GM13976 (cell line): Measurements from ENCODE around the gene TUBGCP6.

Source experiments
- DNase-seq: peaks from one replicate; pipeline ENCODE4 v3.0.0; 2012; ENCODE audit warnings: low spot score
- in situ Hi-C: fragments of 300-500 bp; cut with MboI; formaldehyde crosslinking; loops from one replicate; pipeline ENCODE4 v1.12.0; 2022; ENCODE audit warnings: low sequenced_read_pairs, mixed read lengths, inconsistent platforms; ENCODE audit not compliant: unreplicated experiment
- TF ChIP-seq, protein P1 (sequence below): IDR thresholded peaks from 2 replicates; pipeline ENCODE4 v1.5.1; 2012; ENCODE audit warnings: borderline replicate concordance, mild to moderate bottlenecking; ENCODE audit not compliant: insufficient read depth; ENCODE audit errors: extremely low read depth, missing control alignments, control extremely low read depth

Gene TUBGCP6

DNA sequence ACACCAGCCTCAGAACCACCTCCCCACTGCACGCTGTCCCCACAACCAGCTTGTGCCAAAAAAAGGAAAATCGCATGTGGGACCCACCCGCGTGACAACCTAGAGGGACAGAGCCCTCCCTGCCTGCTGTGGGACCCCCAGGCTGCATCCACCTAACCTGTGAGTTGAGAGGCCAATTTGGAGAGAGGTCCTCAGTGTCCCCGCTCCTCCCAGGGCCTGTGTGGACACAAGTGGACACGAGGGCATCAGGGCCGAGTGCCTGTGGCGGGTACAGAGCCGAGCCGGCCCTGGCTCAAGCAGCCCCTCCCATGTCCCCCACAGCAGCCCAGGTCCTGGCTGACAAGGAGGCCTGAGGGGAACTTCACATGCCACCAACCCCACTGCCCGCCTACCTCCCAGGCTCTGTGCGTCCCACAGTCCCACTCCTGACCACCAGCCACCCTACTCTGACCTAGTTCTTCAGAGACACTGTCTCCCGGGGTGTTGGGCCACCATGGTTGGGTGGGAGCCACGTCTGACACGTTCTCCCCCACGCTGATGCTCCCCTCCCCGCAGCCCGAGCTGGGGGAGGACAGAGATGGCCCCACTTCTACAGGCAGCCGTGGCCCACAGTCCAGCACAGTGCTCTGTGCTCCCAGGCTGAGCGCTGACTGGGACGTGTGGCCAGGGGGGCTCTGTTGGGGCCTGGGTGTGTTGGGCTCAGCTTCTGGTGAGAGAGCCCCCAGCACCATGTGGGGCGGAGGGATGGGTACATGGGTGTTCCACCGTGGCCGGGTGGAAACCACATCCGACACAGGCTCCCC, 24.8 kb downstream of the TUBGCP6 start:
- TF ChIP-seq, protein P1, sequence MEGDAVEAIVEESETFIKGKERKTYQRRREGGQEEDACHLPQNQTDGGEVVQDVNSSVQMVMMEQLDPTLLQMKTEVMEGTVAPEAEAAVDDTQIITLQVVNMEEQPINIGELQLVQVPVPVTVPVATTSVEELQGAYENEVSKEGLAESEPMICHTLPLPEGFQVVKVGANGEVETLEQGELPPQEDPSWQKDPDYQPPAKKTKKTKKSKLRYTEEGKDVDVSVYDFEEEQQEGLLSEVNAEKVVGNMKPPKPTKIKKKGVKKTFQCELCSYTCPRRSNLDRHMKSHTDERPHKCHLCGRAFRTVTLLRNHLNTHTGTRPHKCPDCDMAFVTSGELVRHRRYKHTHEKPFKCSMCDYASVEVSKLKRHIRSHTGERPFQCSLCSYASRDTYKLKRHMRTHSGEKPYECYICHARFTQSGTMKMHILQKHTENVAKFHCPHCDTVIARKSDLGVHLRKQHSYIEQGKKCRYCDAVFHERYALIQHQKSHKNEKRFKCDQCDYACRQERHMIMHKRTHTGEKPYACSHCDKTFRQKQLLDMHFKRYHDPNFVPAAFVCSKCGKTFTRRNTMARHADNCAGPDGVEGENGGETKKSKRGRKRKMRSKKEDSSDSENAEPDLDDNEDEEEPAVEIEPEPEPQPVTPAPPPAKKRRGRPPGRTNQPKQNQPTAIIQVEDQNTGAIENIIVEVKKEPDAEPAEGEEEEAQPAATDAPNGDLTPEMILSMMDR, result no peak
- no peak for DNase-seq
- in situ Hi-C loops, result no loop called here

GRCh38 chr22:50218996-50219727, 25.7 kb downstream of the TUBGCP6 start:
- in situ Hi-C loops, result no loop called here
- TF ChIP-seq, protein P1, result no peak
- DNase-seq, result no peak

DNA sequence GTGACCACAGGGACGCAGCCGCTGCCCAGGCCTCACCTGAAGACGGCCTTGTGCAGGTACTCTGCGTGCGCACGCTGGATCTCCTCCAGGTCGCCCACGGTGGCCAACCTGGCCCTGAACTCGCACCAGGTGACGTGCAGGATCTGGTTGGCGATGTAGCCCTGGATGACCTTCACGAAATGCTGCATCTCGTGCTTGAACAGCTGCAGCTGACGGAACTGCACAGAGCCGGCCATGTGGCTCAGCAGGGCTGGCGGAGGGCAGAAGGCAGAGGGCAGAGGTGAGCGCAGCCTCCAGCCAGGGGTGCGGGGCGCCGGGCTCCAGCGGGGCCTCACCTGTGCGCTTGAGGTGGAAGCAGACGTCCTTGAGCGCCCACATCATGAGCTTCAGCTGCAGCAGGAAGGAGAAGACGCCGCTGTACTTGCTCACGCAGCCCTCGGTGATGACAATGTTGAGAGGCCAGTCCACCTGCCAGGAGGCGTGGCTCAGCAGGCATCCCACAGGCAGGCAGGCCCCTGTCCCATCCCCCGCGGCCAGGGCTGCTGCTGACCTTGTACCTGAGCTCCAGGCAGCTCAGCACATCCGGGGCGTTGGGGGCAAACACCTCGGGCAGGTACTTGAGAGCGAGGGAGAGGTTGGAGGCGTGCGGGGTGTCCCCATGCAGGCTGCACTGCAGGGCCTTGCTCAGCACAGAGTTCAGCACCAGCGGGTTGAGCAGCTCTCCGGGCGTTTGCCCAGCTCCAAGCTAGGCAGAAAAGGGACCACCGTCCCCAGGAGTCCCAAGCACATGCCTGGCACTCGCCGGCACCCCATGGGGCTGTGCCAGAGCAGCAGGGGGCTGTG, 26.4 kb downstream of the TUBGCP6 start:
- in situ Hi-C loops, result no loop called here
- no peak for DNase-seq
- TF ChIP-seq, protein P1, result no peak

DNA sequence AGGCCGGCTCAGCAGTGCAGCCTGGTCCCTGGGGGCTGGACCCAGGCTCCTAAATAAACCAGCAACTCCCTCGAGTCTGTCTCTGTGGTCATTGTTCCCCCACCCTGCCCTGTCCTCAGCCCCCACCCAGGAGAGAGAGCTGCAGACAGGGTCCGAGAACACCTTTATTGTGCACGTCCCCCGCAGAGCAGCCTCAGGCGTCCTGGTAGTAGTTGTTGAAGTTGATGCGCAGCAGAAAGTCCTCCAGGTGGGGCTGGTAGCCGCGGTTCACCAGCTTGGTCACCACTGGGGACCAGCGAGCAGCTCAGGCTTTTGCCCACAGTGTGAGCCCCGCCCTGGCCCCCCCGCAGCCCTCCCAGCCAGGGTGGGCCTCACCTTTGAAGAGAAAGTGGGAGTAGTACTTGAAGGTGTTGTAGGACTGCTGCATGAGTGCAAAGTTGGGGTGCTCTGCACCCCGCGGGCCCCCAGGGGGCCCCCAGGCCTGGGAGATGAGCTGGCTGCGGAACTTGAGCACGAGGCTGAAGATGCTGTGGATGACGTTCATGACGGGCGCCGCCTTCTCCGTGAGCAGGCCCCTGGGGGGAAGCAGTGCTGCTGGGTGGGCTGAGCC, 27.2 kb downstream of the TUBGCP6 start:
- no peak for DNase-seq
- TF ChIP-seq, protein P1, result no peak
- in situ Hi-C loops, result no loop called here

DNA sequence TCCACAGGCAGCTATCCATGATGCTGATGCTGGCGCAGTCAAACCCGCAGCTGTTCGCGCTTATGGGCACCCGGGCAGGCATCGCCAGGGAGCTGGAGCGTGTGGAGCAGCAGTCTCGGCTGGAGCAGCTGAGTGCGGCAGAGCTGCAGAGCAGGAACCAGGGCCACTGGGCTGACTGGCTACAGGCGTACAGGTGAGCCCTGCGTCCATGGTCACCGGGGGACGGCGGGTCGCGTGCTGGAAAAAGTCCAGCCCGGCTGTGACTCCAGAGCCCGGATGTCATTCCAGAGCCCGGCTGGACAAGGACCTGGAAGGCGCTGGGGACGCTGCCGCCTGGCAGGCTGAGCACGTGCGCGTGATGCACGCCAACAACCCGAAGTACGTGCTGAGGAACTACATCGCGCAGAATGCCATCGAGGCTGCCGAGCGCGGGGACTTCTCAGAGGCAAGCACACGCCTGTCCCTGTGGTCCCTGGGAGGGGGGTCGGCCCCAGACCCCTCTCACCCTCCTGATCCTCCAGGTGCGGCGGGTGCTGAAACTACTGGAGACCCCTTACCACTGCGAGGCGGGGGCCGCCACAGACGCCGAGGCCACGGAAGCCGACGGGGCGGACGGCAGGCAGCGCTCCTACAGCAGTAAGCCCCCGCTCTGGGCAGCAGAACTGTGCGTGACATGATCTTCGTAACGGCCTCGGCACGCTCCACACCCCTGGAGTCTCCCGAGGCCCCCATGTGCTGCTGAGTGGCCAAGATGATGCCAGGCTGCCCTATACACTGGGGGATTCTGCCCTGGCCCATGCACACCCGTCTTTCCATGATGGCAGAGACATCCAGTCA, 27.9 kb downstream of the TUBGCP6 start:
- no peak for DNase-seq
- TF ChIP-seq, protein P1, result no peak
- in situ Hi-C loops, result no loop called here
